HG03520 (cell line): ENCODE data around the gene ADM5.
"Not testable (repeated sequence)": the region's sequence is repeated elsewhere in the genome, so short reads cannot be mapped to it uniquely, and the experiment has no call there.

Experiments
- ATAC-seq: cut with Tn5 transposase; IDR thresholded peaks from one replicate; pipeline ENCODE4 v1.9.1; 2021; ENCODE audit warnings: mild to moderate bottlenecking, moderate library complexity; ENCODE audit not compliant: unreplicated experiment

Gene ADM5

GRCh38 chr19:49699364-49699763 lies 10.0 kb downstream of the ADM5 start:
- no peak for ATAC-seq

- no peak for ATAC-seq
Observed at GRCh38 chr19:49700563-49700962, 11.2 kb downstream of the ADM5 start.

GRCh38 chr19:49701271-49701786 lies 11.9 kb downstream of the ADM5 start:
- ATAC-seq: no peak

GRCh38 chr19:49704888-49705642 lies 15.7 kb downstream of the ADM5 start:
- no peak for ATAC-seq

GRCh38 chr19:49705919-49706318 lies 16.5 kb downstream of the ADM5 start:
- no peak for ATAC-seq

- no peak for ATAC-seq
Observed at GRCh38 chr19:49710372-49710951, 21.1 kb downstream of the ADM5 start.

- no peak for ATAC-seq
Observed at GRCh38 chr19:49712397-49712859, 23.0 kb downstream of the ADM5 start.

GRCh38 chr19:49713236-49713845 lies 23.9 kb downstream of the ADM5 start:
- no peak for ATAC-seq

GRCh38 chr19:49716154-49716553 lies 26.8 kb downstream of the ADM5 start:
- no peak for ATAC-seq

GRCh38 chr19:49718511-49718910 lies 29.1 kb downstream of the ADM5 start:
- no peak for ATAC-seq

- ATAC-seq: no peak
Observed at GRCh38 chr19:49718991-49719390, 29.6 kb downstream of the ADM5 start.

- not testable (repeated sequence) for ATAC-seq
Observed at GRCh38 chr19:49719420-49719819, 30.0 kb downstream of the ADM5 start.

GRCh38 chr19:49727217-49728030 lies 38.0 kb downstream of the ADM5 start:
- no peak for ATAC-seq

- no peak for ATAC-seq
Observed at GRCh38 chr19:49730166-49730565, 40.8 kb downstream of the ADM5 start.

GRCh38 chr19:49738268-49738667 lies 48.9 kb downstream of the ADM5 start:
- no peak for ATAC-seq

- no peak for ATAC-seq
Observed at GRCh38 chr19:49739098-49739497, 49.7 kb downstream of the ADM5 start.

GRCh38 chr19:49739933-49740332 lies 50.5 kb downstream of the ADM5 start:
- ATAC-seq: no peak
